ENCODE results near the gene ANTXR2.
"Not testable (repeated sequence)": the region's sequence is repeated elsewhere in the genome, so short reads cannot be mapped to it uniquely, and the experiment has no call there.

Gene ANTXR2

DNA sequence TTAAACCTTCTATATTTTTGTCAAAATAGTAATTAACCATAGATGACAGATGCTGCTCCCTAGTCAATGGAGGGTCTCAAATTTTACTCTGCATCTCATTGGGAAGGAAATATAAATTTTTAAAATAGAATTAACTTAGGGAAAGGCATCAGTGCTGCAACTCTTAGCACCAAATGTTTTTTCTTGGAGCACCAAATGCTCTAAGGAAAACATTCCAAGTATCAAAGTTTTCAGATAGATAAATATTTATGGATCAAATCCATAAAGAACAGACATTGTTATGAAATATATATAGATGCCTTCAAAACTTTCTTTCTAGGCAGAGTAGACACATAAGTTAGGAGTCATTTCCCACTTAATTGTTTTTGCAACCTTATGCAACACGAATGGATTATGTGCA lies 168.7 kb downstream of the ANTXR2 start:
- no peak for DNase-seq

DNA sequence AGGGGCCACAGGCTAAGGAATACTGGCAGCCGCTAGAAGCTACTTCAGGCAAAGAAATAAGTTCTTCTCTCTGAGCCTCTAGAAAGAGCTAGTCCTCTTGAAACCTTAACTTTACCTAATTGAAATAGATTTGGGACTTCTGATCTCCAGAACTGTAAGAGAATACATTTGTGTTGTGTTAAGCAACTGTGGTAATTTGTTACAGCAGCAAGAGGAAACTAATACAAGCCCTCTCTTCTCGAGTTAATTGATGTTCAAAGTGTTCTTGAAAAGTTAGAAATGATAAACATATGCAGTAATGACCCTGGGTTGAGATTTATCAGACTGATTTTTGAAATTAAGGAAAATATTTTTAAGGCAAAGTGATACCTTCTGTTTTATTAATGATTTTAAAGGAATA lies 172.8 kb downstream of the ANTXR2 start:
- no peak for DNase-seq

DNA sequence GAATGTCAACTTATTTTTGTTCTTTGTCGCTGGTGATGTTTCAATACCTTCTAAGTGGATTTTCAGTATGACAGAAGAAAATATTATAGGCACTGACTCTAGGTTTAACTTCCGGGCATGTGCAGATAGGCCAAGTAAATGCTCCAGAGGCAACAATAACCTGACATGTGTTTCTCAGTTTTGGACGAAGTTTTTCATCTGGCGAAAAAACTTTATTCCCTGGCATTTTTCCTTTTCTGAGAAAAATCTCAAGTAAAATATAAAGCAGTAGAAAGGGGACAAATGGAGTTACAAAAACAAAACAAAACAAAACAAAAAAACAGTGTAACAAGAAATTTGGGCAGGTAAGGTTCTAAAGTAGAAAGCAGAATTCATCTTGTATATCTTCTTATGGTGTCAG lies 173.5 kb downstream of the ANTXR2 start:
- no peak for DNase-seq

DNA sequence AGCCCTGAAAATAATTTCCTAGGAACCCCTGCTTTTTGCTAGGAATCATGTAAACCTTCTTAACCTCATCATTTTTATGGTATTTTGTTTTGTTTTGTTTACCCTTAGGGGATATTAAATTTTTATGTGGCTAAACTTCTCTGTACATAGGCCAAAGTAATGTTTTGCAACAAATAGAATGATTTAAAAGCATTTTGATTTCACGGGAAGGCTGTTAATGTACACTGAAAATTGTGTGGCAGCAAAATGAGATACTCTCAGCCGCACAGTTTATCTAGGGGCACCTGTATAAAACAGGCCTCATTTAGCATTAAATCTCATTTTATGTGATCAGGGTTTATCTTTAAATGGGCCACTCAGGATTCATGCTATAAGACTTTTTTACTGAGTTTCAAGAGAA lies 175.0 kb downstream of the ANTXR2 start:
- DNase-seq: no peak

DNA sequence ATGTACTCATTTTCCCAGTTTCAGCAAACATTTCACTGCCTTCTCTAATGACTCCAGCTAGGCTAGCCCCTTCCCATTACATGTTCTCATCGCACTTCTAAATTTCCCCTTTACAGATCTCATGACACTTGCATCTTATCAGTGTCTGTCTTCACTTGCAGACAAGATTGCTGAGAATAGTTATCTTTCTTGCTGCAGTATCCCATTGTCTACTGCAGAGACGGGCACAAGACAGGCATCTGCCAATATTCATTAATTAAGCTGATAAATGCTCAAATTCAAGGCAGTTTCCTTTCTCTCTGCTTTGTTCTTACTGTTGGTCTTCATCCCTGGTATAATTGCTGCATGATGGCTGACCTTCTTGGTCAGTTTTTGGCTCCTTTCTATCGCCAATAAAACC lies 175.9 kb downstream of the ANTXR2 start:
- no peak for DNase-seq

DNA sequence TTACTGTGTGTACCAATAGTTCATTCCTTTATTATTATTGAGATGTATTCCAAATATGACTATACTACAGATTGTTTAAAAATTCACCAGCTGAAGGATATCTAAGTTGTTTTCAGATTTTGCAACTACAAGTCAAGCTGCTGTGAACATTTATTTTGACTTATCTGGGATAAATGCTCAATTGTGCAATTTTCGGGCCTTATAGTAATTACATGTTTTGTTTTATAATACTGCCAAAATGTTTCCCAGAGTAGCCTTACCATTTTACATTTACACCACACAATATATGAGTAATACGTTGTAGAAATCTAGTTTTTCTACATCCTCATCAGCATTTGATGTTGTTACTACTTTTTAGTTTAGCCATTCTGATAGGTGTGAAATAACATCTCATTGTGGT lies 179.6 kb downstream of the ANTXR2 start:
- no peak for DNase-seq

DNA sequence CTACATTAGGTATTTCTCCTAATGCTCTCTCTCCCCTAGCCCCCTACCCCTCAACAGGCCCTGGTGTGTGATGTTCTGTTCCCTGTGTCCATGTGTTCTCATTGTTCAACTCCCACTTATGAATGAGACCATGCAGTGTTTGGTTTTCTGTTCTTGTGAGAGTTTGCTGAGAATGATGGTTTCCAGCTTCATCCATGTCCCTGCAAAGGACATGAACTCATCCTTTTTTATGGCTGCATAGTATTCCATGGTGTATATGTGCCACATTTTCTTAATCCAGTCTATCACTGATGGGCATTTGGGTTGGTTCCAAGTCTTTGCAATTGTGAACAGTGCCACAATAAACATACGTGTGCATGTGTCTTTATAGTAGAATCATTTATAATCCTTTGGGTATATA lies 184.0 kb downstream of the ANTXR2 start:
- not testable (repeated sequence) for DNase-seq

DNA sequence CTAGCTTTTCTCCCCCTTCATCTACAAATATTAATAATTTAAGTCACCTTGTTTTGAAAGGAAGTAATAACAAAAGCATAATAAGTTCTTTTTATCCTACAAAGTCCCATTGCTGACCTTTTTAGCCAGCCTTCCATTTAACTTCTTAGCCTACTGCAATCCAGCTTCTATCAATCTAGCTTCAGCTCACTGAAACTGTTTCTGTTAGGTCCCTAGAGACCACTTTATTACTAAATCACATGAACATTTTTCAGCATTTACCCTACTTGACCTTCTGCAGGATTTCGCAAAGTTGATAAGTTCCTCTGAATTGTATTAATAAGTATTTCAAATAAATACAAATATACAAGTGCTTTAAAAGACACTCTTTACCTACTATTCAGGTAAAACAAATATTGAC lies 186.5 kb downstream of the ANTXR2 start:
- DNase-seq: no peak

DNA sequence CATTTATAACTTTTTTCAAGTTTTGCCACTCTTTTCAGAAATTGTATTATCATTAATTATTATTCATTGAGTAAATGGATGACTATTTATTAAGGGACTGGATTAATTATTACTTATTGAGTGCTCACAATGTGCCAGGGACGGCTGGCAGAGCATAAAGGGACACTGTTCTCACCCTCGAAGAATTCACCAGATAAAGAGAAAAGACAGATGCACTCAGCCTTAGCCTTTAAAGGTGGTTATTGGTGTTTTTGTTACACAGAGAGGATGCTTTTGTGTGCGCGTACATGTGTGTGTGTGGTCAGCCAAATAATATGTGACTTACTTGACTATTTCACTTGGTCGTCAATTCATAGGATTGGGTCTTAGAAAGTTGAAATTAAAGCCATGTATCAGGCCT lies 187.0 kb downstream of the ANTXR2 start:
- DNase-seq: no peak

DNA sequence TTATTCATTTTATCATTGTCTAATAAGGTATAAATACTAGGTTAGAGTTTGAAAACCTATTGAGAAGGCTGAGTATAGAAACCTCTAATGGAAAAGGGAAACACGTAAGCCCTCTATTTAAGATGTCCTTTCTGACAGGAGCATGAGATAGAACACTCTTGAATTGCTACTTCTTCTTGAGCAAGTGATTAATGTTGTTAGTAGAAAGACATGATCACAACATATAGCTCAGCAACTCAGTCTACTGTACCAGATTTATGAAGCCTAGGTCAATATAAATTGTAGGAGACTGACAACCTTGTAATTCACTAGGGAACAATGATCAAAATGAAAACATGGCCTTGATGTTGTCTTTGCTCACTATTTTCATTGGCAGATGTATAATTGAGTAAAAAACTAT lies 189.7 kb downstream of the ANTXR2 start:
- DNase-seq: no peak

DNA sequence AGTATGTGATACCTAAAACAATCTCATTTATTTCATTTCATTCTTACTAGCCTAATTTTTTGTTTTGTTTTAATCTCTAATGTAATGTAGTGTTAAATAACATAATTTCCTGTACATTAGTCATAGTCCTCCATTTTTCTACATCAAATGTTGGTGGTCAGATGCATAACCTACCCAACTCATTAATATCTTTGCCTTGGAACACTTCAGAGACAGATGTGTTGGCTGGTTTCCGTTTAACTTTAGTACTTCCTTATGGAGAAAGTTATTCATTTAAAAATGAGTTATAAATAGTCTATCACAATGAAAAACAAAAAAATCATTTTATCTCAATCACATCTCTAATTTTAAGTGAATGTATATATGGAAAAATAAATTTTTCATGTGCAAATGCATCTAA lies 190.2 kb downstream of the ANTXR2 start:
- no peak for DNase-seq

DNA sequence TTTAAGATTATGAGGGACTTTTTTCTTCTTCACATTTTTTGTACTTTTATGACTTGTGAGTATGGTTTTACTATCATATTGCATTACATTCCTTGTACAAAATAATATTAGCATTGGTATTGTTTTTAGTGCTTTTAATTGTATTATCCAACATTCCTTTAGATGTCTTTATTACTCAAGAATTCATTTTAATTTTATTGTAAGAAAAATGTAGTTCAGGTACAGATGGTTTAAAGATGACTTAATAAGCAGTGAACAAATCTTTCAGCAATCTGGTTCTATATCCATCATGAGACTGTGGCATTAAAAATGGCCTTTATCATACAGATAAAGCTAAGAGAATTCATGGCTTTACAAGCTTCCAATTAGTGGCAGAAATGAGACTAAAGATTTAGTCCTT lies 191.6 kb downstream of the ANTXR2 start:
- DNase-seq: no peak

DNA sequence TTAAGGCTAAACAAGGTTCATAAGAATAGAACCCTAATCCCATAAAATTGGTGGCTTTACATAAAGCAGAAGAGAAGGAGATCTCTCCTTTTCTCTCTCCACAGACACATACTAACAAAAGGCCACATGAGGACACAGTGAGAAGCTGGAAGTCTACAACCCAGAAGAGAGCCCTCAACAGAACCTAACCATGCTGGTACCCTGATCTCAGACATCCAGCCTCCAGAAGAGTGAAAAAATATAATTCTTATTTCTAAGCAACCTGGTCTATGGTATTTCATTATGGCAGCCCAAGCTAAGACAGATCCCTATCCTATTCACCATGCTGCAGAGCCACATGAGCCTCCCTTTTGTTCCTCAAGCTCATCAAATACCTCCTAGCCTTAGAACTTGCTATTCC lies 195.5 kb downstream of the ANTXR2 start:
- DNase-seq: no peak

DNA sequence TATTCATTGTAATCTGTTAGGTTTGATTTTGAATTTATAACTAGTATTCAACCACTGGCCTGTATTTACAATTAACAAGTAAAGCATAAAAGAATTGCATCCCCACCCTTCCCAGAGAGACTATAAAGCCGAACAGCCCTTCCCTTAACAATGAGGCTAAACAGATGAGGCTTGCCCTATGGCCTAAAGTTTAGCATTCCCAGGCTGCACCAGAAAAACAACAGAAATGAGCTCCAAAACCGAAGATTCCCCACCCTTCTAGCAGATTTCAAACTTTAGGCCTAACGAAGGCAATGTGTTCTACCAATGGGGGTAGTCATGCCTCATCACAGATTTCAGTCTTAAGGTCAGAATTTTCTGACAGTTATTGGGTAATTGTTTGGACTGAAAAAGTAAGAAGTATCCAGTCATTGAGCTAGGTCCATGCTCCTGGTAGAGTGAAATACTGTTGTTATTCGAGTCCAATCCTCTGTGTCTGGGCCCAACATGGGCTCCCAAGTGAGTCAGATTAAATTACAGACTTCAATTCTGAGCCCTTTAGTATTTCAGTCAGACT lies 197.6 kb downstream of the ANTXR2 start:
- DNase-seq: no peak

DNA sequence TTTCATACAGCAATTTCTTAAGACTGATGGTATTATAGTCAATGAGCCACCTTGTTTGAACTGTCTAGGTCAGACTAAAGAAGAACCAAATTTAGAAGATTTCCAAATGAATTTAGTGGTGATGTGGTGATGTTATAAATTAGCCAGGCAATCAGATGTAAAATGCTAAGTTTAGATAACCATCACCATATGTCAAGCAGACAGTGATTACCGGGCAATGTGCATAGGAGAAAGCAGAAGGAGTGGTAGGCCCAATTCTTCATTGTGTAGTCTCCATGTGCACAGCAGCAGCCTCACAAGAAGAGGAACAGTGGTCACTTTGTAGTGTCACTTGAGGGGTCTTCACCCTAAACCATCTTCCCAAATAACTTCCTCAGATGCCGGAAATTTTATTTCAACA lies 198.8 kb downstream of the ANTXR2 start:
- no peak for DNase-seq

DNA sequence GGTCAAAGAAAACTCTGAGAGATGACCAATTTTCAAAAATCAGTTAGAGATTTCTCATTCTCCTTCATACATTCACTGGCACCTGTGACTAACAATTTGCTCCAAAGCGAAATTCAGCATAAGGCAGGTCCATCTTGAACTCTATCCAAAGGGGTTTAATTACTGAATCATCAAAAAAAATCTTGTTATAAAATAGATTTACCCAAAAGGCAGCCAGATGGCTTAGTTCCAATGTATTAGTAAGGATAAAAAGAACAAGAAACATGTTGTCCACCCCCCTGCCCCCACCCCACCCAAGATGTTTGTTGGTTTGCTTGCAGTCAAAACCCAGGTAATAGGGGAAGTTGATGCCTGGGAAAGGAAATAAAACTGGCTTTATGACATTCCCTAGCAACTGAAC lies 200.3 kb downstream of the ANTXR2 start:
- no peak for DNase-seq

DNA sequence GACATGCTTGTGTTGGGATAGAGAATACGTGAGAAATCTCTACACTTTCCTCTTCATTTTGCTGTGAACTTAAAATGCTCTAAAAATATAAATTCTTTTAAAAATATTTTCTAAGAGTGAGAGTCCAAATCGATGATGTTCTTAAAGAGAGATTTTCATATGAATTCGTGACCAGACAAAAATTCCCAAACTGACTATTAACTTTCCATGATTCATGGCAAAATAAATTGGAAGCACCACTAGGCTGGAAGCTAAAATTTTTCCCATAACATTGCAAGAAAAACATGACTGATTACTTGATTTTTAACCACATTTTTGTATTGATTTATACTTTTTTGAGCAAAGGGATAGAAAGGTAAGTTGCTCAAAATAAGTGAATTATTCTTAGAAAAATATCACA lies 201.1 kb downstream of the ANTXR2 start:
- DNase-seq: no peak

DNA sequence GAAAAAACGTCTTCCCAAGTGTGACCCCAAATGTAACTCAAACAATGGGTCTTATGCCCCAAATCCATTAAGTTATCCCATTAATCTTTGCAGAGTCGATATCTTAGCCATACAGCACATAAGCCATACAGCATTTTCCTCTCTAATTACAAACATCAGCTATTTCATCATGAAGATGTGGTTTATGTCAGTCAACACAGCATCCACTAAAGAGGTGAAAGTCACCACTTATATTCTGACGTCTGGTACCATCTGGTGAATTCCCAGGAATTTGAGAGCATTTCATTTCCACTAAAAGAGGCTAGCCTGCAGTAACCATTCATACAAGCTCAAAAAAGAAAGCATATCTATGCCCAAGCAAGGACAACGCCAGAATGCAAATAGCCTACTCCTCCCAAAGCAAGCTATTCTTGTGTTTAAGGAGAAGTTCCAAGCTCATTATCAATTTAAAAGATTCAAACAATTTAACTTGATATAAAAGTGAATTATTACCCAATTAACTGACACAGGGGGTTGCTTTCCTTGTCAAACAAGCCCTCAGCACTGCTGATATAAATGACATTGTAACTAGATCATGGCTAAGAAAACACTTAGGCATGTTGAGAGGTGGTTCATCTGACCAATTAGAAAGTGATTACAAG lies 203.3 kb downstream of the ANTXR2 start:
- no peak for DNase-seq

DNA sequence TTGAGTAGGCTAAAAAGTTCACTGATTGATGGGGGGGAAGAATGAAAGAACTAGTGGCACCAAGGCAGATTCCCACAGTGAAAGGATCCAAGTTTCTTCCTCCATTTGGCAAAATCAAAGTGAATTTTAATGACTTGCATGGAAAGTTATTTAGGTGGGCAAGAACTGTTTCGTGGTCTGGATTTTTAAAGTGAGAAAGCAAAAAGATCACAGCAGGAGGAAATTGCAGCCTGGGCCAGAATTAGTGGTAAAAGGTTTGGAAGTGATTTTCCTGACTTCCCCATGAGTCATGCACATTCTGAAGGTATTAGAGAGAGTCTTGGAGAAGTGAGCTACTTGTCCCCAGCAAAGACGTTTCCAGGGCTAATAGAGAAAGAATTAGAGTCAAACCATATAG lies 207.8 kb downstream of the ANTXR2 start:
- DNase-seq: peak; percentile 65

DNA sequence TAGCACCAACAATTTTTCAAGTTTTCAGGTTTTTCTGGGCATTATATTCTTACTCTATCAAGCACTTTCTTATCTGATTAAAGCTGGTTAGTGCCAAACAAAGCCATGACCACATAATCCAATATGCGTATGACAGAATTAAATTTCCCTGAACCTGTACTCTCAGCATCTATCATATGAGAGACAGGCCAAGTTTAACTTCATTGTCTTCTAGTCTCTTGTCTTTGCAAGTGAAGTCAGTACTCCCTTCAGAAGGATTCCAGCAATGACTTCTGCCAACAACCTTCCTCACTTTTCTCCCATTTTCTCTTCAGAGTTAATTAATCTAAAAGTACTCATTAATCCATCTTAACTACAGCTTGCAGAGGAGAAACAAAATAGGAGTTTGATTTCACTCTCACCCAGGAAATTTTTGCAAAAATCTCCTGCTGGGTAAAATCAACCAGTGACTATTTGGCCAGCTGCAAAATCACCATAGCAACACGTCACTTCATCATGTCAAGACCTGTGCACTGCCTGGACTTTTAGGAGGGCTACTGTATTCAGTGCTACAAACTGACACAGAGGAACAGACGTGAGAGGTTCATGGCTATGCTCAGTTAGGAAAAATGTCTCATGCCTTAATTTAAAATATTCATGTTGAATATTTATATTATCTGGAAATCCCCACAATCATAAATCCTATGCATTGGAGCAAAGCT lies 208.4 kb downstream of the ANTXR2 start:
- DNase-seq: no peak

DNA sequence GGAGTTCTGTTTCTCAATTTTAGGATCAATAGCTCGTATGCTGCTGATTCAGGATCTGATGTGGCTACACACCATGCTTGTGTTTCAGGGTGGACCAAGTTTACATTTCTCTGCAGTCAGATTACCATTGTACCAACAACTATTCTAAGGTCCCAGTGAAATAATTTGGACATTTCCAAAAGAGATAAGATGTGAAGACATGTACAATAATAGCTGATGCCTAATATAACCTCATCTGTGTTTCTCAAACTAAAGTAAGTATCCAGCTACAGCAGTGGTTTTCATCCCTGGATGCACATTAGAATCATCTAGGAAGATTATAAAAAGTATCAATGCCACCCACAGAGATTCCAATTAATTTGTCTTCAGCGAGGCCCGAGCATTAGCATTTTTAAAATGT lies 209.7 kb downstream of the ANTXR2 start:
- DNase-seq: no peak

DNA sequence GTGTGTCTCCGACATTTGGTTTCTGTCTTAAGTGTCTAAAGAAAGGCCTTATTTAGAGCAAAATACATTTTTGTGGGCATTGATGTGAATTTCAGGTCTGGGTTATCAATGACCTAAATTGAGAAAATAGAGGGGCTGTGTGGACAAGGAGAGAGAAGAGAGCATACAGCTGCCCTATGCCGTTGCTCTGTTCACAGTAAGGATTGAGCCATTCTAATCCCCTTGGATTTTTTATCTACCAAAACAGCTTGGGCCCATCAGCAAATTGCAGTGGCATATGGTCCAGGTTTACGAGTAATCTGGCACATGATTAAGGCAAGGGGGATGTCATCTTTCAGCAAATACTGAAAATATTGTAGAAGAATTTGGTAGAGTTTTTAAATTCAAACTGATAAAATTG lies 210.2 kb downstream of the ANTXR2 start:
- no peak for DNase-seq

DNA sequence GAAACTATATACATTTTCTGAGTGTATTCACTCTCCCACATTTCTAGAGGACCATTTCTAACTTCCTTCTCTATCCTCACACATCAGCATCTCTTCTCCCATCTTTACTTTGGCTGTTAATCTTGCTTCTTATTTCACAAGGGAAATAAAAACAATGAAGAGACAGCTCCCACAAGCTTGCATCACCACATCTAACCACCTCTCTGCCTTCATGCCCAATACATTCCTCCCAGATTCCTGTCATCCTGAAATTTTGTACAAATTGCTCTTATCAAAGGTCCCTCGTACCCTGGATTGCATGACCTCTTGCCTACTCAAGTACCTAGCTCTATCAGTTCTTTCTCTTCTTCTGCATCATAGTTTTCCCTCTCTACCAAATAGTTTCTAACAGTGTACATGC lies 215.2 kb downstream of the ANTXR2 start:
- DNase-seq: no peak

DNA sequence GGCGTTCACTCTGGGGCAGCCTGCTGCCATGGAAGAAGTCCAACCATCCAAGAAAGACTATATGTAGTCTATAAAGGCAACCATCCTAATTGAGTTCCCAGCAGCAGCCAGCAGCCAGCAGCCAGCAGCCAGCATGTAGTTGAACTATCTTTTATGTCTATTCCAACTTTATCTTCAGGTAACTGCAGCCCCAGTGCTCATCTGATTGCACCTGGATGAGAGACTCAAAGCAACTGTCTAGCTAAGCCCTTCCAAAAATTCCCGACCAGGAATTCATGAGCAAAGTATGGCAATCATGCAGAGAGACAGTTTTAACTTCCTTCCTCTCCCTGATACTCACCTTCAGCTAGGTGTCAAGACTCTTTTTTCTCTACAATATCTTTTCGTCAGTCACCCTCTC lies 216.8 kb downstream of the ANTXR2 start:
- no peak for DNase-seq

Measured in islet precursor cell (in vitro differentiated cells).